CD4-positive, alpha-beta T cell treated with Interleukin-6 at 100 ng/mL for 8 hours (primary cell): ENCODE data around the gene ACP4.

Source experiments
- DNase-seq: peaks from one replicate; pipeline ENCODE4 v3.0.0-alpha.2; 2020; ENCODE audit warnings: mixed read lengths, low spot score

ACP4 gene

GRCh38 chr19:50844296-50844935, 54.2 kb downstream of the ACP4 start:
- DNase-seq = no peak
